GM19468 (cell line): Measurements from ENCODE around the gene KRT80.
"Not testable (repeated sequence)": the region's sequence is repeated elsewhere in the genome, so short reads cannot be mapped to it uniquely, and the experiment has no call there.

ENCODE experiments used
- ATAC-seq: cut with Tn5 transposase; IDR thresholded peaks from one replicate; pipeline ENCODE4 v1.9.1; 2021; ENCODE audit warnings: mild to moderate bottlenecking, moderate library complexity, moderate number of reproducible peaks; ENCODE audit not compliant: unreplicated experiment; ENCODE audit errors: extremely low read depth

Gene KRT80

DNA sequence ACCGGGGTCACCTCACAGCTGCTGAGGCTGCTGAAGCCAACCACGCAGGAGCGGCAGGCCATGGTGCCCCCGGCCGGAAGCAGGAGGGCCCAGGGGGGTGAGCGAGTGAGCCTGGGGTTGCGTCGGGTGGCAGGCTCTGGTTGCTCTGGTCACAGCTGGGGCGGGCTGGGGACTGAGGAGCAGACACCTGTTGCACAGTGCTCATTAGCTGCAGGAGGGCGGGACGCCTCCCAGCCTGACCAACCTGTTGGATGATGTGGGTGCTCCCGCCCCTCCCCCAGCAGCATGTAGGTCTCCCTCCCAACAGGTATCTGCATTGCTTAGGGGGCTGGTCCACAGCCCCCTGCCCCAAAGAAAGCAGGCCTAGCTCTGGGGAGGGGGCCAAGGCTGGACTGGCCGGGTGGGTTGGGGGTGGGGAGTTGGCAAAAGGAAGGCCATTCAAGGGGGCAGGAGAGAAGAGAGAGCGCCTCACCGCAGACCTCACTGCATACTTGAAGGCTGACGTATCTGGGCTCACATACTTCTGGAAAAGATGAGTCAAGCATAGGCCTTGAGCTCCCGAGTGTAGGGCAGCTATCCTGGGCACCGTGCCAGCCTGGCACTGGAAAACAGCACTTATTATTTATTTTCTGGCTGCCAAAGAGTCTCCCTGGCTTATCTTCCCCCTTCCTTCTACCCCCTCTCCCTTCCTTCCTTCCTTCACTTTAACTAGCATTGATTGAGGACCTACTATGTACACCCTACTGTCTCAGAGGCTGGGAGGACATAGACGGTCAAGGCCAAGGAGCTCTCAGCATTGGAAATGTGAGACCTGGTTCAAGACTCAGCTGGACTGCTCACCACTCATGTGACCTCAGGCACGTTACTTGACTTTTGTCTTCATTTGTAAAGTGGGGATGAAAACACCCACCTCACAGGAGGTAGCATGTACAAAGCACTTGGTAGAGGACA, at the start of gene KRT80:
KRT80 (minus strand) TSS at position 174 of the 951 bp plus-strand sequence; CDS start at position 62, 112 bp downstream.
- ATAC-seq: no peak

- ATAC-seq: no peak
Observed at GRCh38 chr12:52241205-52241842, 49.5 kb upstream of the KRT80 start.

DNA sequence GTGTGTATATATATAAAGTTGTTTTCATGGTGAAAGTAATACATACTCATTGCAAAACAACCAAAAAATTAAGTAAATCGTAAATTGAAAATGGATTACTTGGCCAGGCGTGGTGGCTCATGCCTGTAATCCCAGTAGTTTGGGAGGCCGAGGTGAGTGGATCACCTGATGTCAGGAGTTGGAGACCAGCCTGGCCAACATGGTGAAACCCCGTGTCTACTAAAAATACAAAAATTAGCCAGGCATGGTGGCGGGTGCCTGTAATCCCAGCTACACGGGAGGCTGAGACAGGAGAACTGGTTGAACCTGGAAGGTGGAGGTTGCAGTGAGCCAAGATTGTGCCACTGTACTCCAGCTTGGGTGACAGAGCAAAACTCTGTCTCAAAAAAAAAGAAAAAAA, 48.4 kb upstream of the KRT80 start:
- ATAC-seq: not testable (repeated sequence)

DNA sequence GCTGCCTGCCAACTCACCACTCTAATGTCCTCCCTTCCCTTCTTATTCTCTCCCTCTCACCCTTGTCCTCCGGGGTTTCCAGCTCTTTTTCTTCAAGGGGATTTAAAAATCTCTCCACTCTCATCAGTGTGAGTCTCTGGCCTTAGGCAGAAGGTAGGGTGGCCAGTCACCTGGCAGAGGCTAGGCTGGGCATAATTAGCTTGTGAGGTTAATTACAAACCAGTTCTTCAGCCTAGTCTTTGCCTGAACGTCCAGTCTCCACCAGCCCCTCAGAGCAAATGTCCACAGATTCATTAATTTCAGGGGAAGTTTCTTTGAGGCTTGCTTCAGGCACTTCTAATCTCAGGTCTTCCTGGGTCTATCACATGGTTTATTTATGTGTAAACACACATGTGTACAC, 48.0 kb upstream of the KRT80 start:
- no peak for ATAC-seq

DNA sequence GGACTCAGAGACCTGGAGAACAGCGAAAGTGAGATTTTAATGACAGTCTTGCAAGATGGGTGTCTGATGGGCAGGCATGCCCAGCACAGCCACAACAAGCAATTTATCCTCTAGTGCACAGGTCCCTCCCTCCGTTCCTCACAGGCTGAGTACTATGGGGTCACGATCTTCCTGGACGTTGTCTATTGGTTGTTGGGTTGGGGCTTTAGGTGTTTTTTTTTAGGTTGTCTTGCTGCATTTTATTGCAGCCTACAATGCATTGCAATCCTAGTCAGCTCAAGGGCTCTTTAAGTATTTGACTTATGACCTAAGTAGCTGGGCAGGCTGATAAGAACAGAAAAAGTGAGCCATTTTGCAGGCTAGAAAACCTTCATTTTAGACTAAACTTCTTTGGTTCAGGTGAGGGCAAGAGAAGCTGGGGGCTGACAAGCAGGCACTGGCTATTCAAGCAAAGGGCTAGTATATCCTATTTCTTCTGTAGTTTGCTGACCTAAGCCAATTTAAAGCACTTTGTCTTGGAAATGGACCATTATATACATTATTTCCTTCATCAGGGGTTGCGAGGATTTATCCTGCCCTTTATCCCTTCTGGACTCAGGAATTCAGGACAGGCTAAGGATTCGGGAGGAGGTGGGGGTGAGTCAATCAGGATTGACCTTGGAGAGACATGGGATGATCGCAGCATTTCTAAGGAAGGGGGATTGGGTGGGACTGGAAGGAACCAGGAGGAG, 47.3 kb upstream of the KRT80 start:
- ATAC-seq: no peak

DNA sequence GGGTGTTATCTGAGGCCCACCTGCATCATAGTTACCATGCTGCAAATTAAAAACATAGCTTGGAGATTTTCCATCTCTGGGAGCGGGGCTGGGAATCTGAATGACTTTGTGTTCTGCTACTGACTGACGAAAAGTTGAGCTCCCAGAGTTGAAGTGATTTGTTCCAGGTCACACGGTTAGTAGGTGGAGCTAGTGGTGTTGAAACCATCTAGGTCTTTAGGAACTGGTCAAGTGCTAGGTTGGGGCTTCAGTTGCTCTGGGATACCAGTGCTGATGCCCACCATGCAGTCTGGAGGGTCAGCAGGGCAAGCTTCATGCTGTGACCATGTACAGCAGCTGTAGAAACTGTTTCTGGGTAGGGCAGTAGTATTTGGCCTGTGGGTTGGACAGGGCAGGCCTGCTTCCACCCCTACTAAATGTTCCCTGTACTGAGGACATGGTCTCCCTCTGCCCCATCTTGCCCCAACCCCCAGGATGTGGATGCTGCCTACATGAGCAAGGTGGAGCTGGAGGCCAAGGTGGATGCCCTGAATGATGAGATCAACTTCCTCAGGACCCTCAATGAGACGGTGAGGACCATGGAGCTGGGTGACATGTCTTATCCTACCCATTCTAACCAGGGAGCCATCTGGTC, 46.5 kb upstream of the KRT80 start:
- ATAC-seq: no peak

DNA sequence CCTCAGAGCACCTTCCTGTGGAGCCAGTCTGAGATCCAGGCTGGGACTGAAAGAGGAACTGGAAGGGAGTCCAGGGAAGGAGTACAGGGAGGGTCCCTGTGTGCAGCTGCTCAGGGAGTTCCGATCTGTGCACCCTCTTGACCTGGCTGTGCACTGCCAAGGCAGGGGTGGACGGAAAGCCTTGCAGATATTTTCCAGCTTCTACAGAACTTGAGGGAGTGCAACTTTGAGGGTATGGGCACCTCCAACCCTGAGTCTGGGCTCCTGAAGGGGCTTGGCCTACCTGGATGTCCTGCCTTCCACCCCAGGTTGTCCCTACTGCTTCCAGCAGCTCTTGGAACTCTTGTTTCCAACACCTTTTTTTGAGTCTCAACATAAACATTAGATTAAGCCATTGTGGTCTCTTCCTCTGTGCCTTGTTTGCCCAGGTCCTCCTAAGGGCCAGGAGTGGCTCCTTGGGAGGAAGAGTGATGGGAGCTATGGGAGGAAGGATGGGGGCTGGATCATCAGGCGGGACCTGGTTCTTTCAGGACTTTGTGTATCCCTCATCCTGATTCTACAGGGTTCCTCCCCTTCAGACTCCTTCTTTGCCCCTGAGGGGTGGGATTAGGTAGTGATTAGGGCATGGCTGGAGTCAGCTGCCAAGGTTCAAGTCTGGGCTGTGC, 44.7 kb upstream of the KRT80 start:
- no peak for ATAC-seq

GRCh38 chr12:52235822-52236361, 44.1 kb upstream of the KRT80 start:
- ATAC-seq: no peak

GRCh38 chr12:52235001-52235764, 43.4 kb upstream of the KRT80 start:
- ATAC-seq: no peak

DNA sequence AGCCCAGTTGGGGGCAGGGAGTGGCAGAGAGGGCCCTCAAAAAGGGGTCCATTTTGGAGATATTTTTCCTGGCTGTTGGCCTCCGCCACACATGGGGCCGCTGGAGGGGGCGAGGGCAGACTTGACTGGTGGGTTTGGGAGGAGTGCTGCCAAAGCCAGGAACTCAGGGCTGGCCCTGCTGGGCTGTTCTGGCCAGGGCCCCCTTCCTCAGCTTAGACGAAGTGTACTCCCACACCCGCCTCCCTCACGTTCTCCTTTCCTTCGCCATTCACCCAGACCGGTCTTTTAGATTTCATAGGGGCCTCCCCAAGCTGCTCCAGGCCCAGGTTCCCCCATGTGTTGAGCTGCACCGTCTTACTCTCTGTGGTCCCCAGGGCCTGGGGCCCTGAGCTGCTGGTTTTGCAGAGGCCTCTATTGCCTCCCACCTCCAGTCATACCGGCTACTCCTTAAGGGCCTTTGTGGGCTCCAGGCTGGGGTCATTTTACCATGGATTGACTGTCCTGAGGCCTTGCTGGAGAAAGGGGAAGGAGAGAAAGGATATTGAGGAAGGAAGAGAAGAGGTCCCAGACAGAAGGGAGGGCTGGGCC, 42.5 kb upstream of the KRT80 start:
- no peak for ATAC-seq

DNA sequence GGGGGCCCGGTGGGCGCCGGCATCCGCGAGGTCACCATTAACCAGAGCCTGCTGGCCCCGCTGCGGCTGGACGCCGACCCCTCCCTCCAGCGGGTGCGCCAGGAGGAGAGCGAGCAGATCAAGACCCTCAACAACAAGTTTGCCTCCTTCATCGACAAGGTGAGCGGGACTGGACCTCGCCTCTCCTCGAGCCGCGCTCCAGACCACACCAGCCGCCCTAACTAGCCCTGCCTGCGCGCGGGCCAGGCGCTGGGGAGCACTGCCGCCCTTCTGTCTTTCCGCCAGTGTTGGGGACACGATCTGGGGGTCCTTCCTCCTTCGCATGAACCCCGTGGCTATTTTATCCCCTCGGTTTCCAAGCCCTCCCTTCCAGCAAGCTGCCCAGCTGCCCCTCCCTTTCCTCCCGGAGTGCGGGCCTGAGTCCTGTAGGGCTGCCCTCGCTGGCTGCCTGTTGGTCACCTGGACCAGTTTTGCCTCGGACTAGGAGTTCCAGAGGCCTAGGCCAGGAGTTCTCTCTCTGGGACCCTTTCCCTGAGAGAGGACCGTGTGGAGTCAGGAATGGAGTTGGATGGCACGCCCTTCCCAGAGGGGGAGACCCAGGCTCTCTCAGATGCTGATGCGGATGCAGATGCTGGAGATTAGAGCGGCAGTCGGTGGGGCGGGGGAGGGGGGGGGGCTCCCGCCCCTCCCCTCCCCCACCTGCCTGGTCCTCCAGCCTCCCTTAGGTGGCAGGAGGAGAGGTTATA, 41.8 kb upstream of the KRT80 start:
- ATAC-seq: no peak

DNA sequence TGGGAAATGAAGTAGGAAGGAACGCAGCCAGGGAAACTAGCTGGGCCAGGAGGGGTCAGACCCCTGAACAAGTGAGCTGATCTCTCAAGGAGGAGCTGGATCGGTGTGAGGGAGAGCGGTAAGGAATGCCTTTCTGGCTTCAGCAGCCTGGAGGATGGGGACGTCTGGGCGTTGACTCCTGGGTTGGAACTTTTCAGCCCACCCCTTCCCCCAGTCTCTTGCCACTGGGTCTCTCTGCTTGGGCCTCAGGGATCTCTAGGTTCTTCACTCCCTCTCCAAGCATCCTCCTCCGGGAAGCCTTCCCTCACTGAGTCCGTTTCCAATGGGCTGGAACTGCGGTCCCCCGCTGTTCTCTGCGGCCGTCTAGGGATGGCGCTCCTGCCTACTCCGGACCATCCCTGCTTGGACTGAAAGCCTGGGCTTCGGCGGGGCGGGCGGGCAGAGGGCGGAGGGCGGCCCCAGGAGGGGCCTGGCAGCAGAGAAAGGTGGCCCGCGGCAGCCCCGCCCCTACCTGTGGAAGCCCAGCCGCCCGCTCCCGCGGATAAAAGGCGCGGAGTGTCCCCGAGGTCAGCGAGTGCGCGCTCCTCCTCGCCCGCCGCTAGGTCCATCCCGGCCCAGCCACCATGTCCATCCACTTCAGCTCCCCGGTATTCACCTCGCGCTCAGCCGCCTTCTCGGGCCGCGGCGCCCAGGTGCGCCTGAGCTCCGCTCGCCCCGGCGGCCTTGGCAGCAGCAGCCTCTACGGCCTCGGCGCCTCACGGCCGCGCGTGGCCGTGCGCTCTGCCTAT, 41.1 kb upstream of the KRT80 start, which contains the start of gene KRT7:
KRT7 (plus strand) TSS at position 570 of the 788 bp plus-strand sequence; CDS start at position 624, 54 bp downstream.
- ATAC-seq: no peak

DNA sequence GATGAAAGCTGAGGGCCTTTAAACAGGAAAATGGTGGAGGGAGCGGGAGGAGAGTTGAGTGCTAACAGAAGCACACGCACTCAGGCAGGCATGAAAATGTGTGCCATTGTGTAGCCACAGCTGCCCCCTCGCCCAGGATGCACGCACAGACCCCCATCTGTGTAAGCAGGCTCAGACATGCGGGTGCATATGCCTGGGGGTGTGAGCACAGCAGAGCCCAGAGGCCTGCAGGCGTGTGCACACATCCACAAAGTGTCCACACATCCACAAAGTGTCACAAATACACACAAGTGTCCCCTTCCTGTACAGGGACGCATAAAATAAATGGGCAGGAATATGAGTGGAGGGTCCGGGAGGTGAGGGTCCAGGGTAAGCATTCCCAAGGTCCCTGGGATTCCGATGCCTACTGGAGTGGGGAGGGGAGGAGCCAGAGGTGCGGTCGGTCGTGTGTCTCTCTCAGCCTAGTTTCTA, 40.4 kb upstream of the KRT80 start:
- ATAC-seq: no peak

DNA sequence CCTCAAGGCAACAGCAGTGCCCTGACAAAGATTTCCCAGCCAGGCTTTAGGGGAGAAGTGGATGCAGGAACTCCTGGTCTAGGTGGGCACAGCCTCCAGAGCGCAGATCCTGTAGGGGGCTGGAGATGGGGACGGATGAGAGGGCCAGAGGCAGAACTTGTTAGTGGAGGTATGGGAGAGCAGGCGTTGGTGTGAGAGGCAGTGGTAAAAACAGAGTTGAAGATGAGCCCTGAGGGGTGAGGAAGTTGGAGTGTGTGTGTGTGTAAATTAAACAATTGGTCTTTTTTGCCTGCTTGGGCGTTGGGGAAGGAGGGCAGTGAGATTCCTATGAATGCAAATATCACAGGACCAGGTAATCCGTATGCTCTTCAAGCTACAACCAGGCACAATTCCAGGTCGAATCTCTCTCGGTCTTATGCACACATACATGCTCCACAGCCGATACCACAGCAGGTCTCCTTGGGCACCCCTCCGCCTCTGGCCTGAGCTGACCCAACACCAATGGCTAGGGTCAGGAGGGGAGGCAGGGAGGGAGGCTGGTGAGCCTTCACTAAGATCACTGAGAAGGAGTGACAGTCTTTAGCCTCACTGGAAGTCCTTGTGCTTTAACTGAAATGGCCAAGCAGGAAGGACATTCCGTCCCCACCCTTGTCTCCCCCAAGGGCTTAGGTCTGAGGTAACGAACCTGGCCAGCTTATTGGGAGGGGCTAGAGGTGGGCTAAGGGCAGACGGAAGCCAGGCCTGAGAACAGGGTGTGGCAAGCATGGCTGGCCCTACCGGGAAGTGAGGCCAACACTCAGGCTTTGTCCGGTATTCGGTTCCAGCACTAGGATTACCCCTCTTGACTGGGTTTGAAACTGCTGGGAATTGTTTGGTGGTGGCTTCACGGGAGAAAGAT, 39.7 kb upstream of the KRT80 start:
- no peak for ATAC-seq

DNA sequence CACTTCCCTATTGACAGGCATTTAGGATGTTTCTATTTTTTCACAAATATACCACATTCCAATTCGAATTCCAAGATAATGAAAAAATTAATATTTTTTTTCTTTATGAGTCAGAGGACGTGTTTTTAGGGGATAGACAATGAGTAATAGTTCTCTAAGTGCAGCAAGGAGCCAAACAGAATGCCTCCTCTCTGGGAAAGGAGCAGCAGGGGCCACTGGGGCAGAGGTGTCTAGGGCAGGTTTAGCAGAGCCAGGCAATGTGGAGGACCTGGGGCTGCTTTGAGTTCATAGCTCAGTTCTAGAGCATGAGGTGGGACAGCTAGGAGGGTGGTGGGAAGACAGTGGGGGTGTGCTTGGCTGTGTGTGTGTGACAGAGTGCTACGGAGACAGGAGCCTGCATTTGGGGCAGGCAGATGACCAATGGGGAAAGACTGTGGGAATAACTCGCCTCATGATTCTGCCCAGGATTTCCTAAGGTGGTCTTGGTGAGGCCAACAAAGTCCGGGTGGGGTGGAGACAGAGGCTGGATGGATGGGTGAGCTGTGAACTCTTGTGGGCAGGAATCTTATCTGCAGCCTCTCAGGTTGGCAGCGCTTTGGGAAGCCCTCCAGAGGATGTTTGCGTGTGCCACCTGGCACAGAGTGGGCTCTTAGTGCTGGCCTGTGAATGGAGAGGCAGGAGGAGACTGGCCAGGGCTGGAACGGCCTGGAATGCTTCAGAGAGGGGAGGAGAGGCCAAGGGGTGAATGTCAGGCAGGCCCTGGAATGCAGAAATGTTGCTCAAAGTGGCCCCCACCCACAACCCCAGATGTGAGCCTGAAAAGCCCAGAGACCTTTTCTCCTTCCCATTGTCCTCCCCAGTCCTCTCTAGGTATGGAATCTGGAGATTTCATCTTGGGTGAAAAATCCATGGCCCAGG, 38.8 kb upstream of the KRT80 start:
- no peak for ATAC-seq
